SK-N-SH (cell line): ENCODE measurements around the gene CAMK2B.

Experiments
- CTCF ChIP-seq: fragments of 200-600 bp; sonication (generic); IDR thresholded peaks from 2 replicates; pipeline ENCODE4 v1.6.1; 2017; ENCODE audit warnings: antibody characterized with exemption, mild to moderate bottlenecking, moderate library complexity
- ELF1 ChIP-seq: IDR thresholded peaks from 2 replicates; pipeline ENCODE4 v1.4.0; 2012
- EZH2phosphoT487 ChIP-seq: fragments of 200-600 bp; sonication (generic); IDR thresholded peaks from 2 replicates; pipeline ENCODE4 v1.6.1; 2017; ENCODE audit warnings: low read depth, mixed run types, mild to moderate bottlenecking, antibody characterized with exemption, moderate library complexity, borderline replicate concordance
- NRF1 ChIP-seq: IDR thresholded peaks from 2 replicates; pipeline ENCODE4 v1.6.1; 2012; ENCODE audit warnings: low read depth, mild to moderate bottlenecking, low read length
- SMC3 ChIP-seq: IDR thresholded peaks from 2 replicates; pipeline ENCODE4 v1.6.1; 2012; ENCODE audit warnings: low read depth, low read length, improper control_type of control experiment
- TAF1 ChIP-seq: IDR thresholded peaks from 2 replicates; pipeline ENCODE4 v1.6.1; 2012; ENCODE audit warnings: low read depth, mild to moderate bottlenecking, low read length, moderate library complexity, borderline replicate concordance
- TF ChIP-seq, protein P1 (sequence below): IDR thresholded peaks from 2 replicates; pipeline ENCODE4 v1.4.0; 2012; ENCODE audit warnings: low read depth
- TF ChIP-seq, protein P2 (sequence below): IDR thresholded peaks from 2 replicates; pipeline ENCODE4 v1.6.1; 2012; ENCODE audit warnings: mild to moderate bottlenecking, low read depth, low read length, moderate library complexity

DNA sequence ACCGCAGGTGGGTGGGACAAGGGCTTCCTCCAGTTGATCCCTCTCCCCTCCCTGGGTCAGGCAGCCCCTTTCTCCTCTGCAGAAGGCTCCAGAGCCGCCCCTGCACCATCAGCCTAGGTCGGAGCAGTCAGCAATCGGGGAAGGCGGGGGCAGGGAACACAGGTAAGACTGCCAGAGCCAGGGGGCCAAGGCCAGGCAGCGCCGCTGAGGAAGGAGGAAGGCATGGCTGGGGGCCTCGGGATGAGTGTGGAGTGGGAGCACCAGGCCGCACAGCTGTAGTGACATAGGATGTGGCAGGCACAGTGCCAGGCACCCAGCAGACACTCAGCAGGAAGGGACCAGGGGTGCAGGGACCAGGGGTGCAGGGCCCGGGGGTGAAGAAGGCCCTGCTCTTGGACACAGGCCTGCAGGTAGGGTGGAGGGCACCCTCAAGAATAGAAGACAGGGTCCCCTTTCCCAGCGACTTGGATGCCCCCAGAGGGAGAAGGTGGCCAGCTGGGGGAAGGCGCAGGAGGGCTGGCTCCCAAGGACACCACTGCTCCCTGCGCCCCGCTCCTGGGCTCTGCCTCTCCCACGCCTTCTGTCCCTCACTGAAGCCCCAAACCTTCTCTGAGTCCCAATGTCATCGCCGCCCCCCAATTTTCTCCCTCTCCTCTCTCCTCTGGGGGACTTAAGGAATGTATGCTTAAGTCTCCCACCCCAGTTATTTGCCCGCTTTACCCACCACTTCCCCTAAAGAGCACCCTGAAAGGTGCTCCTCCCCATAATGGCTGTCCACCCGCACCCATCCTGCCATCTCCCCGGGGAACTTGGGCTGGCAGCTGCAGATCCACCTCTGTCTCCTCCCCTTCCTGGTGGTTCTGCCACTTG, 38.5 kb downstream of the CAMK2B start:
- TF ChIP-seq CTCF, result no peak
- no peak for TF ChIP-seq SMC3
- TF ChIP-seq, protein P1, sequence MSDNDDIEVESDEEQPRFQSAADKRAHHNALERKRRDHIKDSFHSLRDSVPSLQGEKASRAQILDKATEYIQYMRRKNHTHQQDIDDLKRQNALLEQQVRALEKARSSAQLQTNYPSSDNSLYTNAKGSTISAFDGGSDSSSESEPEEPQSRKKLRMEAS, result no peak
- TF ChIP-seq, protein P2, sequence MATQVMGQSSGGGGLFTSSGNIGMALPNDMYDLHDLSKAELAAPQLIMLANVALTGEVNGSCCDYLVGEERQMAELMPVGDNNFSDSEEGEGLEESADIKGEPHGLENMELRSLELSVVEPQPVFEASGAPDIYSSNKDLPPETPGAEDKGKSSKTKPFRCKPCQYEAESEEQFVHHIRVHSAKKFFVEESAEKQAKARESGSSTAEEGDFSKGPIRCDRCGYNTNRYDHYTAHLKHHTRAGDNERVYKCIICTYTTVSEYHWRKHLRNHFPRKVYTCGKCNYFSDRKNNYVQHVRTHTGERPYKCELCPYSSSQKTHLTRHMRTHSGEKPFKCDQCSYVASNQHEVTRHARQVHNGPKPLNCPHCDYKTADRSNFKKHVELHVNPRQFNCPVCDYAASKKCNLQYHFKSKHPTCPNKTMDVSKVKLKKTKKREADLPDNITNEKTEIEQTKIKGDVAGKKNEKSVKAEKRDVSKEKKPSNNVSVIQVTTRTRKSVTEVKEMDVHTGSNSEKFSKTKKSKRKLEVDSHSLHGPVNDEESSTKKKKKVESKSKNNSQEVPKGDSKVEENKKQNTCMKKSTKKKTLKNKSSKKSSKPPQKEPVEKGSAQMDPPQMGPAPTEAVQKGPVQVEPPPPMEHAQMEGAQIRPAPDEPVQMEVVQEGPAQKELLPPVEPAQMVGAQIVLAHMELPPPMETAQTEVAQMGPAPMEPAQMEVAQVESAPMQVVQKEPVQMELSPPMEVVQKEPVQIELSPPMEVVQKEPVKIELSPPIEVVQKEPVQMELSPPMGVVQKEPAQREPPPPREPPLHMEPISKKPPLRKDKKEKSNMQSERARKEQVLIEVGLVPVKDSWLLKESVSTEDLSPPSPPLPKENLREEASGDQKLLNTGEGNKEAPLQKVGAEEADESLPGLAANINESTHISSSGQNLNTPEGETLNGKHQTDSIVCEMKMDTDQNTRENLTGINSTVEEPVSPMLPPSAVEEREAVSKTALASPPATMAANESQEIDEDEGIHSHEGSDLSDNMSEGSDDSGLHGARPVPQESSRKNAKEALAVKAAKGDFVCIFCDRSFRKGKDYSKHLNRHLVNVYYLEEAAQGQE, result no peak
- TF ChIP-seq EZH2phosphoT487, result no peak
- no peak for TF ChIP-seq ELF1
- TF ChIP-seq TAF1, result no peak
- TF ChIP-seq NRF1, result no peak
